ENCODE measurements around the gene TLR3. TPM values are rescaled to one million over a fixed set of nuclear protein-coding genes. Genes with fewer than 3 reads are reported as not detected.
A peak's percentile ranks its signal among the peaks of the same experiment; 100 is the strongest.

TLR3 gene
- total RNA-seq, 2 donors from 2014 or later, result 2.6 to 4.2 TPM

GRCh38 chr4:186102931-186103330 is 34.0 kb downstream of the TLR3 start:
- H3K36me3 ChIP-seq (replicated peaks in 1 of 2; ENCODE audit: insufficient read depth in 1 of 2, low read depth in 2 of 2), result no peaks in the 10 kb centered on the region
- no peak overlapping the region for H3K27ac ChIP-seq
- intact Hi-C loops (cut with DNase I), result no loop called here
- 94% methylated on average over 12 of the region's 12 CpGs for WGBS, 2 donors
- no peak for ATAC-seq
- no peaks in the 10 kb centered on the region for H3K9me3 ChIP-seq
- DNase-seq, result no peak
- TF ChIP-seq POLR2A (IDR thresholded peaks at IDR 0.05), result no peak
- TF ChIP-seq CTCF (IDR thresholded peaks at IDR 0.05), result no peak
- no peaks in the 10 kb centered on the region for H3K27me3 ChIP-seq
- peaks cover 17% of the 10 kb centered on the region for H3K4me1 ChIP-seq
- H3K4me3 ChIP-seq, result no peak overlapping the region

- Histone ChIP-seq H3K27ac (peak within 1 kb of the TSS; percentile 84 to 95 (median 93)), H3K4me3 (peak within 1 kb of the TSS; percentile 69 to 75), H3K9me3 (no peaks in the 10 kb centered on the region), H3K36me3 (replicated peaks in 1 of 2; ENCODE audit: insufficient read depth in 1 of 2, low read depth in 2 of 2) (no peaks in the 10 kb centered on the region), H3K4me1 (peaks cover 18% of the 10 kb centered on the region), H3K27me3 (no peaks in the 10 kb centered on the region)
- peak; percentile 86 for ATAC-seq
- peak; percentile 86 to 92 (median 91) for DNase-seq
- intact Hi-C loops (cut with DNase I), result no loop called here
- 4 to 16% methylated on average over 19 to 46 of the region's 57 CpGs for WGBS, 2 donors
- TF ChIP-seq POLR2A (IDR thresholded peaks at IDR 0.05), result peak; percentile 65 to 79 (median 67)
- TF ChIP-seq CTCF (IDR thresholded peaks at IDR 0.05), result no peak
Measured at GRCh38 chr4:186104114-186104889, 35.3 kb downstream of the TLR3 start, which contains the start of gene FAM149A. FAM149A (plus strand) TSS chr4:186104704.

- peak overlapping the region; percentile 84 to 95 (median 93) for H3K27ac ChIP-seq
- 1% methylated on average over 10 to 72 of the region's 83 CpGs for WGBS, 2 donors
- H3K27me3 ChIP-seq, result no peaks in the 10 kb centered on the region
- intact Hi-C loops (cut with DNase I), result no loop called here
- peak overlapping the region; percentile 69 to 75 for H3K4me3 ChIP-seq
- H3K9me3 ChIP-seq, result no peaks in the 10 kb centered on the region
- H3K4me1 ChIP-seq, result peaks cover 18% of the 10 kb centered on the region
- TF ChIP-seq CTCF (IDR thresholded peaks at IDR 0.05) (peak in 2 of 7 experiments; percentile 0 to 4), POLR2A (IDR thresholded peaks at IDR 0.05) (peak; percentile 0 to 50 (median 27))
- peak; percentile 55 for ATAC-seq
- peak; percentile 35 to 61 (median 46) for DNase-seq
- no peaks in the 10 kb centered on the region for H3K36me3 ChIP-seq (replicated peaks in 1 of 2; ENCODE audit: insufficient read depth in 1 of 2, low read depth in 2 of 2)
Measured at GRCh38 chr4:186104890-186105646, 36.1 kb downstream of the TLR3 start.

- intact Hi-C loops (cut with DNase I), result no loop called here
- Histone ChIP-seq H3K36me3 (replicated peaks in 1 of 2; ENCODE audit: insufficient read depth in 1 of 2, low read depth in 2 of 2) (no peaks in the 10 kb centered on the region), H3K4me1 (peaks cover 18% of the 10 kb centered on the region), H3K27ac (peak overlapping the region; percentile 84 to 95 (median 93)), H3K27me3 (no peaks in the 10 kb centered on the region), H3K4me3 (peak overlapping the region; percentile 69 to 75), H3K9me3 (no peaks in the 10 kb centered on the region)
- DNase-seq (peak; percentile 45 to 74 (median 66)), ATAC-seq (peak; percentile 75)
- 6 to 9% methylated on average over 13 to 17 of the region's 17 CpGs for WGBS, 2 donors
- TF ChIP-seq POLR2A (IDR thresholded peaks at IDR 0.05) (peak; percentile 55 to 88 (median 83)), CTCF (IDR thresholded peaks at IDR 0.05) (no peak)
Measured at GRCh38 chr4:186105647-186106321, 36.8 kb downstream of the TLR3 start.
